HT-29 (cell line): ENCODE results near the gene ZNF804B. TPM values are rescaled to one million over a fixed set of nuclear protein-coding genes. Genes with fewer than 3 reads are reported as not detected.
A peak's percentile ranks its signal among the peaks of the same experiment; 100 is the strongest.

ENCODE experiments used
- DNase-seq: peaks from one replicate; pipeline ENCODE4 v3.0.0-alpha.2; 2015; ENCODE audit warnings: low spot score
- total RNA-seq: library from RNA; depleted of rRNA; stranded (reverse); fragments of >200 nt; shearing (Covaris generic); gene quantifications from 2 replicates; pipeline ENCODE4 v1.2.3, GENCODE V29; 2014; rRNA removed

Gene ZNF804B
- total RNA-seq, result not detected in 2 replicates

DNA sequence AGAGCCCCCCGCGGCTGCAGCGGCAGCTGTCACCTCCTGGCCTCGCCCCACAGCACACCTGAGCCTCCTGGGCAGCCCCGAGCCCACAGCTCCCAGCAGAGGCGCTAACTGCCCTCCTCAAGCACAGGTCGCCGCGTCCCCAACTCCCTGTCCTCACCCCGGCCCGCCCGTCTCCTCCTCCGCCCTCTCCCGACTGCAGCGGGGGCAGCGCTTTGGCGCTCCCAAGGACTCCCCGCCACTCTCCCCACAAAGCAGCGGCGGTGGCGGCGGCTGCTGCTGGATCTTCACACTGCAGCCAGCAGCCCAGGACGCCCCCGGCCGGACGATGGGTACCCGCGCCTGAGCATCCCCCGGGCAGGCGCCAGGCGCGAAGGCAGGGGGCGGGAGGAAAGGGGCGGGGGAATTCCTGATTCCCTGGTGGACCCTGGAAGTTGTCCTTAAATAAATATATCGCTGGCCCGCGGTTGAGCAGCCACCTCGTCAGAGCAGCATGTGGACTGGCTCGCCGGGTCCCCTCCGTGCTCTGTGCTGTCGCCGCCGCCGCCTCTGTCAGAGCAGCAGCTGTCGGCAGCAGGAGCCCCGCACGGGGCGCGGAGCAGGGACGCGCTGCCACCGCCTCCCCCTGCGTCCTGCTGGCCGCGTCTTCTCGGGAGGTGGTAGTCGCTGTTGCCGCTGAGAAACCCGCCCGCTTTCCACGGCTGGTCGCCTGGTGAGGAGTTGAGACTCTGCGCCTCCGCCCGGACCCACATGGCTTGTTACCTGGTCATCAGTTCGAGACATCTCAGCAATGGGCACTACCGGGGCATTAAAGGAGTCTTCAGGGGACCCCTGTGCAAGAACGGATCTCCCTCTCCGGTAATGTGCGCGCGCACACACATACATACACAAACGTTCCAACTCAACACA is at the start of gene ZNF804B:
Gene ZNF804B, plus strand, starts transcription at position 471 of the 906 bp plus-strand sequence. Its CDS starts 277 bp downstream, at position 748.
- DNase-seq, result no peak

- DNase-seq, result no peak
Measured at GRCh38 chr7:88735920-88736319, 23.6 kb upstream of the ZNF804B start.

DNA sequence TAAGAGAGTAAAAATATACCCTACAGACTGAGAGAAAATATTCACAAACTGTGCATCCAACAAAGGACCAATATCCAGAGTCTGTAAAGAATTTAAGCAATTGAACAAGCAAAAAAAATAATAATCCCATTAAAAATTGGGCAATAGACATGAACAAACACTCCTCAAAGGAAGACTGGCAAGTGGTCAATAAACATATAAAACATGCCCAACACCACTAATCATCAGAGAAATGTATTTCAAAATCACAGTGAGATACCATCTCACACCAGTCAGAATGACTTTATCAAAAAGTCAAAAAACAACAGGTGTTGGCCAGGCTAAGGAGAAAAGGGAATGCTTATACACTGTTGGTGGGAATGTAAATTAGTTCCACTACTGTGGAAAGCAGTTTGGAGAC is 21.9 kb upstream of the ZNF804B start:
- DNase-seq, result no peak

- no peak for DNase-seq
Measured at GRCh38 chr7:88746126-88746525, 13.4 kb upstream of the ZNF804B start.

GRCh38 chr7:88756802-88757201 is 2.7 kb upstream of the ZNF804B start:
- DNase-seq, result no peak

DNA sequence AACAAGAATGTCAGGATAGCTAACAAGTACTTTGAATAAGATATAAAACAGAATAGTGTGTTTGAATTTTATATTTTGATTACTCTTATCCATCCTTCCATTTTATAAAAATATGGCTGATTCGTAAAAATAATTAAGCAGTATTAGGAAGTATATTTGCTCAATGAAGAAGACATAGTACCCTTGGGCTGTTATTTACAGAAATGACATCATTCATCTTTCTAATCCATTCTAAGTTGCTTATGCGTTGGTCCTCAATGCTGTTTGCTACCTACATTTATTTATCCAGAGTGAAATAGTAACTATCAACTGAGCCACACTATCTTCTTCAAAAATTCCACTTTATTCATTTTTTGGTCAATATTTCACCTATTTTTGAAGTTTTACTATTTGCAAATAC is 2.1 kb upstream of the ZNF804B start:
- DNase-seq, result no peak

DNA sequence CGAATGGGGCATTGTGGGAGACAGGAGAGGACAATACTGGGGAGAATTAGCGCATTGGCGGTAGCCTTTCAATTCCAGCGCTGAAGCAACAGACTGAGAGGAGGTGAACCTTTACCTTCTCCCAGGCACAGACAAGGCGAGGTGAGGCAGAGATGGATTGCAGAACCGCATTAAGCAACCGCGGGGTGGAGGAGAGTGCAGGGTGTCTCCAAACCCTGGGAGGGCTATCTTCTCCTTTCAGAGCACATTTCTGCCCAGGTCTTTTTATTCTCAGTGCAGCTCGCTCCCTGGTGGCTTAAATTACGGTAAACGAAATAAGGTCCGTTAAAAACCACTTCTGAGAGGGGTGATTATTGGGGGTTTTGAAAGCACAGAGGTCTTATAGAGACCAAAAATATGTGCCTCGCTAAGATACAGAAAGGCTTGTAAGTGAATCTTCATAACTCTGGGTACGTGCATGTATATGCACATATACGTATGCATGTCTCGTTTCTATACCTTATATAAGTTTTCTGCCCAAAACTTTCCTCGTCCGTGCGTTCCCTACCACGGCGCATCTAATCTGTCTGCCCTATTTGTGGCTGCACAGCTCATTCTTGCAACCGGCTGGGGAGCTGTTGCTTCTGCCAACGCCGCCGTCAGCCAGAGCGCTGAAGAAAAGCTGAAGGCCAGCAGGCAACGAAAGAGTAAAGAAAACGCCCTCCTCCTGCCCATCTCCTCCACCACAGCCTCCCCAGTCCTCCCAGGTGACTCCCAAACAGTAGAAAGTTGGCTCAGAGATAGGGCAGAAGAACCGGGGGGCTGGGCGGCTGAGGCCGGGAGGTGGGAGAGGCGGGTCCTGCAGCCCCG is 895 bp upstream of the ZNF804B start:
- no peak for DNase-seq

GRCh38 chr7:88760136-88760515 is 626 bp downstream of the ZNF804B start:
- no peak for DNase-seq

GRCh38 chr7:88761779-88762178 is 2.3 kb downstream of the ZNF804B start:
- DNase-seq, result no peak

GRCh38 chr7:88771417-88771816 is 11.9 kb downstream of the ZNF804B start:
- DNase-seq, result no peak

- no peak for DNase-seq
Measured at GRCh38 chr7:88772776-88773175, 13.3 kb downstream of the ZNF804B start.

- DNase-seq, result no peak
Measured at GRCh38 chr7:88775838-88776237, 16.3 kb downstream of the ZNF804B start.

- no peak for DNase-seq
Measured at GRCh38 chr7:88787777-88788176, 28.3 kb downstream of the ZNF804B start.

GRCh38 chr7:88789480-88790064 is 30.1 kb downstream of the ZNF804B start:
- peak; percentile 85 for DNase-seq

- DNase-seq, result no peak
Measured at GRCh38 chr7:88791891-88792290, 32.4 kb downstream of the ZNF804B start.

DNA sequence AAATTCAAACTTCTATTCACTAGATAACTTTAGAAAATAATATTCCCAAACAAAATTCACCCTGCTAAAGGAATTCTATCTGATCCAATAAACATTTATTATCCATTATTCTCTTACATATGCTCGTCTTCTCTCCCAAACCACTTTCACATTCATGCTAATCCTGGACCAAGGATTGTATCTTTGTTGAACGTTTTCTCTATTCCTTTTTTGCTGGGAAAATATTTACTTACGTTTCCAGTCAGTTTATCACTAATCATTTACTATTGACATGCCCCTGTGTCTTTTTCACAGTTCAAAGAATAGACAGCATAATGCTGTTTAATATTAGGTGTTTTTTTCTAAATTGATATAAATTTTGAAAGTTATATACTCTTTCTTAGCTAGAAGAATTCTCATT is 32.9 kb downstream of the ZNF804B start:
- DNase-seq, result no peak

DNA sequence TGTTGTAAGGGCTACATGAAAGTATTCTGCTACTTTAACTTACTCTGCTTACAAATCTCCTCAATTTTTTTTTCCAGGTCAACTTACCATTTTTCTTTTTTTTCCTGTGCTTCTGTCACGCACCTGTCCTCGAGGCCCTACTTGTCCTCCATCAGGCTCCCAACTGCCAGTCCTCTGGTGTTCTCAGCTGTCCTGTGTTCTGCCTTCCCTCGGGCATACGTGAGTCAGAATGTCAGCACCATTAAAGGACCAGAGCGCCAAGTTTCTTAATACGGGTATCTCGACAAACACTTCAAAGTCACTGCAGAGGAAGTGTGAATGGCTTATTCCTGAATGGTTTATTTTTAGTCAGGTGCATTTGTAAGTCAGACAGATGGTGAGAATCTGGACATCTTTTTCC is 36.1 kb downstream of the ZNF804B start, which contains the start of gene TEX47:
Gene TEX47, minus strand, starts transcription at position 185 of the 400 bp plus-strand sequence. CDS start 795 bp downstream, outside the sequence.
- DNase-seq, result no peak

GRCh38 chr7:88801046-88801445 is 41.5 kb downstream of the ZNF804B start:
- DNase-seq, result no peak

DNA sequence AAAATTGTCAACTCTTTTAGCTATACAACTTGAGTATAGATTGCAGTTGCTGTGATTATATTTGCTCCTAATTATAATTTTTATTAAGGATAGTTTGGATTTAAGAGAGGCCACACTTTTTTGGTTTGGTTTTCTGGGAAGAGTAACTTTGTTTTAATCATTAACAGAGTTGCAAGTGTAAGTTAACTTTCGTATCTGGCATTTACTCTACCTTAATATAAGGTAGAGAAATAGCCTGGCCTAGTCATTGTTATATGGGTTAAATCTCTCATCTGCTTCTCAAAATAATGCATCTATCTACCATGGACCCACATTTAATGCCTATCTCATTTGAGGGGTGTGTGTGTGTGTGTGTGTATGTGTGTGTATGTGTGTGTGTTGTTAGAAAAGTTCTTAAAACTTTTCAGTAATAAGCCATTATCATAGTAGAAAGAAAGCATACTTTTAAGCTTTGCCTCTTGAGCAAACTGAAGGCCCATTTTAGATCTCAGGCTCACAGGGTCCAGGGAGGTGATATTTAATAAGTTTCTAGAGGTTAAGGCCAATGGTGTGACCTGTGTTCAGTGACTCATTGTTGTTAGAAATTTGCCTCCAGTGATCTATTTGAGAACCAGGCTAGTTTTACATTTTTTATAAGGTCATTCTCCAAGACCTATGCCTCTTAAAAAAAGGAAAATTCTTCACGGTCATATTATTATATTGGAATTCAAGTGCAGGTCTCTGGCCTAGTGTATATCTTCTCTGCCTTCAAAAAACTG is 47.0 kb downstream of the ZNF804B start:
- DNase-seq, result no peak

GRCh38 chr7:88818552-88818951 is 59.1 kb downstream of the ZNF804B start:
- DNase-seq, result no peak

DNA sequence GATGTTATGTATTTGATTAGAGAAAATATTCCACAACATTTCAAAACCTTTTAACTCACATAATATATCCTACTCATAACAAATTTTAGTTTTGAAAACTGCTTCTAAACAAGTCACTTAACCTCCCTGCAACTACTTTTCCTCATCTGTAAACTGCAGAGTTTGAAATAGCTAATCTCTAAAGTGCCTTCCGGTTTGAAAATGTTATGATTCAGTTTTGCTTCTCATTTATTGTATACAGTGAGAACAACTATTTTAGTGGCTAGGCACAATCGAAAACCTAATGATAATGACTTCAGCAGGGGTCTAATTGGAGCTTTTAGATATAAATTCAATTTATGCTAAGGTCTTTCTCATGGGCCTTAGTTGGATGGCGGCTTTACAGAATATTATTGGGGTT is 66.7 kb downstream of the ZNF804B start:
- DNase-seq, result no peak
